ENCODE results near the gene UBAP1. TPM values are rescaled to one million over a fixed set of nuclear protein-coding genes. Genes with fewer than 3 reads are reported as not detected.

The UBAP1 gene
- total RNA-seq, 2 donors from 2014 or later = 63.3 to 68.2 TPM

Other genes starting within 250 kb of the UBAP1 start
- gene UBAP2, start 130.2 kb upstream of the UBAP1 start, total RNA-seq = 10 to 100 TPM; 33.9 to 37.3 TPM
- 10 to 100 TPM; 14.8 TPM for gene DCAF12, start 52.3 kb upstream of the UBAP1 start, total RNA-seq
- gene KIF24, start 150.2 kb downstream of the UBAP1 start, total RNA-seq = under 1 TPM; 0.08 to 0.12 TPM
- 10 to 100 TPM; 11.2 to 15.0 TPM for gene NUDT2, start 150.5 kb downstream of the UBAP1 start, total RNA-seq
- under 1 TPM; 0.42 to 0.65 TPM for gene MYORG, start 197.9 kb downstream of the UBAP1 start, total RNA-seq

All from T-helper 17 cell (primary cell).